ENCODE measurements around the gene PEX1. TPM values are rescaled to one million over a fixed set of nuclear protein-coding genes. Genes with fewer than 3 reads are reported as not detected.
"Not testable (repeated sequence)": the region's sequence is repeated elsewhere in the genome, so short reads cannot be mapped to it uniquely, and the experiment has no call there.

The PEX1 gene
- total RNA-seq, 2 donors from 2014 or later = 11.3 to 15.4 TPM

GRCh38 chr7:92473989-92474388, 54.3 kb downstream of the PEX1 start:
- H3K27ac ChIP-seq; H3K4me3 ChIP-seq; DNase-seq (ENCODE audit: low spot score); H3K4me1 ChIP-seq; H3K27me3 ChIP-seq; H3K9me3 ChIP-seq: not testable (repeated sequence)
- peaks cover 17% of the 10 kb centered on the region for H3K36me3 ChIP-seq

DNA sequence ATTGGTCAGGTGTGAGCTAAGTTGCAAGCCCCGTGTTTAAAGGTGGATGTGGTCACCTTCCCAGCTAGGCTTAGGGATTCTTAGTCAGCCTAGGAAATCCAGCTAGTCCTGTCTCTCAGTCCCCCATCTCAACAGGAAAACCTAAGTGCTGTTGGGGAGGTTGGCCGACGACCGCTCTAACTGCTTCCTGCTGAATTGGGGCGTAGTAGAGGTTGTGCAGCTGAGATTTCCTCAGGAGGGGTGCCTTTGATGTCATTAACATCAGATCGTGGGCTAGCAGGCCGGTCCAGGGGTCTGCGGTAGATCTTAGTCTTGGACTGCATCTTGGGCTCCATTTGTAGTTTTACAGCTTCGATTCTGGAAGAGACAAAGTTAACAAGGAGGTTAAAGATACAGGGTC, 59.7 kb downstream of the PEX1 start:
- H3K4me3 ChIP-seq; DNase-seq (ENCODE audit: low spot score); H3K27ac ChIP-seq; H3K27me3 ChIP-seq; H3K4me1 ChIP-seq; H3K9me3 ChIP-seq: not testable (repeated sequence)
- H3K36me3 ChIP-seq = peaks cover 14% of the 10 kb centered on the region

GRCh38 chr7:92466682-92467081, 61.6 kb downstream of the PEX1 start:
- Histone ChIP-seq H3K4me3 (no peak overlapping the region), H3K27me3 (no peaks in the 10 kb centered on the region), H3K36me3 (peaks cover 14% of the 10 kb centered on the region), H3K4me1 (no peaks in the 10 kb centered on the region), H3K9me3 (no peaks in the 10 kb centered on the region), H3K27ac (no peak overlapping the region)
- DNase-seq (ENCODE audit: low spot score) = no peak
- no peak for TF ChIP-seq CTCF (IDR thresholded peaks at IDR 0.05)

DNA sequence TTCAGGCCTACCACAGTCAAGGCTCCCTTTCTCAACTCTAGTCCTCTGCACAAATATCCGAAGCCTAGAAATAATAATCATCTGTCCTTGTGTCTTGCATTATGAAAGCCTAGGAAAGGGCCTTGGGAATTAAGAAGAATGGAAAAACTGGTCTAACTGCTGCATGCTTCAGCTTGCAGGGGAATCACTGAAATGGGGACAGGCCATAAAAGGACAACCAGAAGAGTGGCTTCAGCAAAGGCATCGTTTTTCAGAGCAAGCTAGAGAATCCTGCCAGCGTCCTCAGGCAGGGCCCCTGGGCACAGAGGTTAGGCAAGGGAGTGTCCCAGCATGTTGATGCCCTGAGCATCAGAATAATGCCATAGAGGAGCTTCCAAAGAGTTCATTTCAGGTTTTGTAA, 63.8 kb downstream of the PEX1 start:
- Histone ChIP-seq H3K4me3 (no peak overlapping the region), H3K4me1 (no peaks in the 10 kb centered on the region), H3K36me3 (peaks cover 14% of the 10 kb centered on the region), H3K9me3 (no peaks in the 10 kb centered on the region), H3K27ac (no peak overlapping the region), H3K27me3 (no peaks in the 10 kb centered on the region)
- TF ChIP-seq CTCF (IDR thresholded peaks at IDR 0.05) = no peak
- DNase-seq (ENCODE audit: low spot score) = no peak

GRCh38 chr7:92462560-92462959, 65.8 kb downstream of the PEX1 start:
- no peak overlapping the region for H3K27ac ChIP-seq
- H3K36me3 ChIP-seq = peaks cover 17% of the 10 kb centered on the region
- no peaks in the 10 kb centered on the region for H3K4me1 ChIP-seq
- no peak for TF ChIP-seq CTCF (IDR thresholded peaks at IDR 0.05)
- no peaks in the 10 kb centered on the region for H3K27me3 ChIP-seq
- H3K9me3 ChIP-seq = no peaks in the 10 kb centered on the region
- no peak overlapping the region for H3K4me3 ChIP-seq
- DNase-seq (ENCODE audit: low spot score) = no peak

DNA sequence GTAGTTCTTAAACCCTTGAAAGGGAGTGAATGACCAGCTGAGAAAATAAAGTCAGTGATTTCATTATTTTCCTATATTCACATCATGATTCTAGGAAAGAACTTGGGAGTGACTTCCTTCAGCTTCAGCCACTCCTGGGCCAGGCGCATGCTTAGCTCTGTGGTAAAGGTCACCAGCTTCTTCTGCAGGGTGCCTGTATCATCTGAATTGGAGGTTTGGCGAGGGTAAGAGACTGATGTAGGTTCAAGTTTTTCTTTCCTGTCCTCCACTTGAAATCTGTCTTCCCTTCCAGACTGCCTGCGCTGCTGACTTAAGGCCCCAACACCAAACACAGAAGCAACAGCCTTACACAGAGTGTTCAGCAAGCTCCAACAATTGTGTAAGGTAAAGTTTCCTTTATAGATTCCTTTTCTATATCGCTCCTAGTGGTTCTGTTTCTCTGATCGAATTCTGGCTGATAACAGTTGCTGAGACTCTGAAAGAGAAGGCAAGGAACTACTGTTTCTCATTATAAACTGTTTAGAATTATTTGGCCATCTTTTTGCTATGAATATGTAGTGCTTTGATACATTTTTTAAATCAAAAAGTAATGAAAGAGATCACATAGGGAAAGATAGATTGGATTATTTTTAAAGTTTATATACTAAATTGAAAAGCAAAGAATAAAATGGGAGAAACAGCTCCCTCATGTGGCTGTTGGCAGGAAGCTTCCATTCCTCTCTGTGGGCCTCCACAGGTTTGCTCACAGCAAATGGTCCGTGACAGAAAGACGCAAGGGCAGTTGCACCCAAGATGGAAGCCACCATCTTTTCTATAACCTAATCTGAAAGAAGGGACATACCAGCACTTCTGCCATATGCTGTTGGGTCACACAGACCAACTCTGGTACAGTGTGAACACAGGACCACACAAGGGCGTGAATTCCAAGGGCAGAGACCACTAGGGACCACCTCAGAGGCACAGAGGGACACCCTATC, 67.0 kb downstream of the PEX1 start:
- peaks cover 26% of the 10 kb centered on the region for H3K36me3 ChIP-seq
- peak in 1 of 2 donors; percentile 69 for TF ChIP-seq CTCF (IDR thresholded peaks at IDR 0.05)
- no peaks in the 10 kb centered on the region for H3K9me3 ChIP-seq
- no peak overlapping the region for H3K27ac ChIP-seq
- no peak overlapping the region for H3K4me3 ChIP-seq
- no peak for DNase-seq (ENCODE audit: low spot score)
- H3K27me3 ChIP-seq = no peaks in the 10 kb centered on the region
- no peaks in the 10 kb centered on the region for H3K4me1 ChIP-seq

DNA sequence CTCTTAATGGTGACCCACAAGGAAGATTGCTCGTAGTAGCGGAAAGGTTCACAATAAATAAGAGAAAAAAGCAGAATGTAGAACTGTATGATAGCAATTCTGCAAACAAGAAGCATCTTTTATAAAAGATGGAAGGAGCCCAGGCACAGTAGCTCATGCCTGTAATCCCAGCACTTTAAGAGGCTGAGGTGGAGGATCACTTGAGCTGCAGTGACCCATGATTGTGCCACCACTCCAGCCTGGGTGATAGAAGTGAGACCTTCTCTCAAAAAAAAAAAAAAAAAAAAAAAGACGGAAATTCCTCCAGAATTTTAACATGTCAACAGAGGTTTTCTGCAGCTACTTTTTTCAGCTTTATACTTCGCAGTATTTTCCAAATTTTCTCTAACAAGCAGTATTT, 67.8 kb downstream of the PEX1 start:
- no peak overlapping the region for H3K4me3 ChIP-seq
- H3K9me3 ChIP-seq = no peaks in the 10 kb centered on the region
- DNase-seq (ENCODE audit: low spot score) = no peak
- H3K27ac ChIP-seq = no peak overlapping the region
- no peaks in the 10 kb centered on the region for H3K4me1 ChIP-seq
- peaks cover 34% of the 10 kb centered on the region for H3K36me3 ChIP-seq
- TF ChIP-seq CTCF (IDR thresholded peaks at IDR 0.05) = no peak
- no peaks in the 10 kb centered on the region for H3K27me3 ChIP-seq
